ENCODE results near the gene CDK7. TPM values are rescaled to one million over a fixed set of nuclear protein-coding genes. Genes with fewer than 3 reads are reported as not detected.

The CDK7 gene
- total and polyA plus RNA-seq, 5 donors from 2014 or later = 23.6 to 34.9 (median 27.2) TPM

- H3K4me1 ChIP-seq (ENCODE audit: control insufficient read depth, insufficient read depth, low read length, poor library complexity, severe bottlenecking) = no peaks in the 10 kb centered on the region
- H3K9me3 Mint-ChIP-seq = no peaks in the 10 kb centered on the region
- peaks cover 30% of the 10 kb centered on the region for H3K36me3 Mint-ChIP-seq
- H3K36me3 ChIP-seq (ENCODE audit: control insufficient read depth, insufficient read depth, low read length) = no peaks in the 10 kb centered on the region
- H3K27ac ChIP-seq (ENCODE audit: insufficient read depth, low read length, poor library complexity, severe bottlenecking) = no peak overlapping the region
- no peak overlapping the region for H3K4me3 Mint-ChIP-seq
- no peaks in the 10 kb centered on the region for H3K27me3 ChIP-seq (ENCODE audit: control insufficient read depth, insufficient read depth, low read length)
- H3K4me1 Mint-ChIP-seq = no peaks in the 10 kb centered on the region
- H3K27me3 Mint-ChIP-seq = no peaks in the 10 kb centered on the region
- no peak overlapping the region for H3K27ac Mint-ChIP-seq
- no peak overlapping the region for H3K4me3 ChIP-seq (ENCODE audit: low read depth, low read length)
- no peaks in the 10 kb centered on the region for H3K9me3 ChIP-seq (ENCODE audit: control insufficient read depth in 2 of 2, low read length in 2 of 2)
- ATAC-seq (ENCODE audit: low read depth in 2 of 2) (no peak), DNase-seq (no peak)
Observed at GRCh38 chr5:69299625-69300024, 64.9 kb downstream of the CDK7 start.

- Histone ChIP-seq H3K36me3 (ENCODE audit: control insufficient read depth, insufficient read depth, low read length) (no peaks in the 10 kb centered on the region), H3K4me3 (ENCODE audit: low read depth, low read length) (no peak overlapping the region), H3K4me1 (ENCODE audit: control insufficient read depth, insufficient read depth, low read length, poor library complexity, severe bottlenecking) (no peaks in the 10 kb centered on the region), H3K27ac (ENCODE audit: insufficient read depth, low read length, poor library complexity, severe bottlenecking) (no peak overlapping the region), H3K27me3 (ENCODE audit: control insufficient read depth, insufficient read depth, low read length) (no peaks in the 10 kb centered on the region), H3K9me3 (ENCODE audit: control insufficient read depth in 2 of 2, low read length in 2 of 2) (no peaks in the 10 kb centered on the region)
- peak overlapping the region in 1 of 3 donors; percentile 15 for H3K27ac Mint-ChIP-seq
- no peaks in the 10 kb centered on the region for H3K27me3 Mint-ChIP-seq
- H3K9me3 Mint-ChIP-seq = no peaks in the 10 kb centered on the region
- ATAC-seq (ENCODE audit: low read depth in 2 of 2) (no peak), DNase-seq (no peak)
- H3K4me3 Mint-ChIP-seq = no peak overlapping the region
- H3K4me1 Mint-ChIP-seq = no peaks in the 10 kb centered on the region
- peaks cover 25% of the 10 kb centered on the region for H3K36me3 Mint-ChIP-seq
Observed at GRCh38 chr5:69300537-69301203, 66.0 kb downstream of the CDK7 start.

- H3K4me1 ChIP-seq (ENCODE audit: control insufficient read depth, insufficient read depth, low read length, poor library complexity, severe bottlenecking) = no peaks in the 10 kb centered on the region
- Mint-ChIP-seq H3K27ac (no peak overlapping the region), H3K36me3 (peaks cover 33% of the 10 kb centered on the region), H3K4me3 (no peak overlapping the region), H3K27me3 (no peaks in the 10 kb centered on the region), H3K4me1 (no peaks in the 10 kb centered on the region), H3K9me3 (peaks cover 0 to 8% (median 6%) of the 10 kb centered on the region in 7 donors)
- H3K27me3 ChIP-seq (ENCODE audit: control insufficient read depth, insufficient read depth, low read length) = no peaks in the 10 kb centered on the region
- DNase-seq (no peak), ATAC-seq (ENCODE audit: low read depth in 2 of 2) (no peak)
- H3K9me3 ChIP-seq (ENCODE audit: control insufficient read depth in 2 of 2, low read length in 2 of 2) = peaks cover 0 to 4% of the 10 kb centered on the region in 2 experiments
- H3K4me3 ChIP-seq (ENCODE audit: low read depth, low read length) = no peak overlapping the region
- peaks cover 10% of the 10 kb centered on the region for H3K36me3 ChIP-seq (ENCODE audit: control insufficient read depth, insufficient read depth, low read length)
- H3K27ac ChIP-seq (ENCODE audit: insufficient read depth, low read length, poor library complexity, severe bottlenecking) = no peak overlapping the region
Observed at GRCh38 chr5:69305512-69305911, 70.8 kb downstream of the CDK7 start.

GRCh38 chr5:69308046-69308553 lies 73.4 kb downstream of the CDK7 start:
- H3K36me3 ChIP-seq (ENCODE audit: control insufficient read depth, insufficient read depth, low read length) = peaks cover 15% of the 10 kb centered on the region
- ATAC-seq (ENCODE audit: low read depth in 2 of 2) (no peak), DNase-seq (no peak)
- H3K27ac Mint-ChIP-seq = no peak overlapping the region
- peaks cover 0 to 2% (median 0%) of the 10 kb centered on the region in 4 donors for H3K4me1 Mint-ChIP-seq
- H3K27me3 Mint-ChIP-seq = no peaks in the 10 kb centered on the region
- peaks cover 0 to 4% of the 10 kb centered on the region in 2 experiments for H3K9me3 ChIP-seq (ENCODE audit: control insufficient read depth in 2 of 2, low read length in 2 of 2)
- no peak overlapping the region for H3K4me3 ChIP-seq (ENCODE audit: low read depth, low read length)
- peaks cover 45% of the 10 kb centered on the region for H3K36me3 Mint-ChIP-seq
- H3K27ac ChIP-seq (ENCODE audit: insufficient read depth, low read length, poor library complexity, severe bottlenecking) = no peak overlapping the region
- no peaks in the 10 kb centered on the region for H3K27me3 ChIP-seq (ENCODE audit: control insufficient read depth, insufficient read depth, low read length)
- peaks cover 0 to 8% (median 6%) of the 10 kb centered on the region in 7 donors for H3K9me3 Mint-ChIP-seq
- no peaks in the 10 kb centered on the region for H3K4me1 ChIP-seq (ENCODE audit: control insufficient read depth, insufficient read depth, low read length, poor library complexity, severe bottlenecking)
- no peak overlapping the region for H3K4me3 Mint-ChIP-seq

- Histone ChIP-seq H3K27ac (ENCODE audit: insufficient read depth, low read length, poor library complexity, severe bottlenecking) (no peak overlapping the region), H3K4me1 (ENCODE audit: control insufficient read depth, insufficient read depth, low read length, poor library complexity, severe bottlenecking) (no peaks in the 10 kb centered on the region), H3K9me3 (ENCODE audit: control insufficient read depth in 2 of 2, low read length in 2 of 2) (peaks cover 0 to 4% of the 10 kb centered on the region in 2 experiments), H3K4me3 (ENCODE audit: low read depth, low read length) (no peak overlapping the region), H3K36me3 (ENCODE audit: control insufficient read depth, insufficient read depth, low read length) (peaks cover 18% of the 10 kb centered on the region), H3K27me3 (ENCODE audit: control insufficient read depth, insufficient read depth, low read length) (no peaks in the 10 kb centered on the region)
- Mint-ChIP-seq H3K4me1 (peaks cover 0 to 2% (median 0%) of the 10 kb centered on the region in 4 donors), H3K9me3 (peaks cover 0 to 8% (median 6%) of the 10 kb centered on the region in 7 donors), H3K4me3 (no peak overlapping the region), H3K27ac (no peak overlapping the region), H3K36me3 (peaks cover 53% of the 10 kb centered on the region), H3K27me3 (no peaks in the 10 kb centered on the region)
- DNase-seq = no peak
- ATAC-seq (ENCODE audit: low read depth in 2 of 2) = no peak
Observed at GRCh38 chr5:69309380-69309779, 74.7 kb downstream of the CDK7 start.

- no peak for DNase-seq
- H3K4me1 Mint-ChIP-seq = peaks cover 0 to 2% (median 0%) of the 10 kb centered on the region in 4 donors
- H3K36me3 ChIP-seq (ENCODE audit: control insufficient read depth, insufficient read depth, low read length) = peaks cover 14% of the 10 kb centered on the region
- no peak for ATAC-seq (ENCODE audit: low read depth in 2 of 2)
- H3K9me3 Mint-ChIP-seq = peaks cover 0 to 8% (median 6%) of the 10 kb centered on the region in 7 donors
- no peak overlapping the region for H3K27ac ChIP-seq (ENCODE audit: insufficient read depth, low read length, poor library complexity, severe bottlenecking)
- H3K4me3 Mint-ChIP-seq = no peak overlapping the region
- H3K27me3 Mint-ChIP-seq = no peaks in the 10 kb centered on the region
- H3K9me3 ChIP-seq (ENCODE audit: control insufficient read depth in 2 of 2, low read length in 2 of 2) = peaks cover 0 to 4% of the 10 kb centered on the region in 2 experiments
- H3K4me1 ChIP-seq (ENCODE audit: control insufficient read depth, insufficient read depth, low read length, poor library complexity, severe bottlenecking) = no peaks in the 10 kb centered on the region
- peaks cover 51% of the 10 kb centered on the region for H3K36me3 Mint-ChIP-seq
- H3K27me3 ChIP-seq (ENCODE audit: control insufficient read depth, insufficient read depth, low read length) = no peaks in the 10 kb centered on the region
- peak overlapping the region in 1 of 3 donors; percentile 20 for H3K27ac Mint-ChIP-seq
- H3K4me3 ChIP-seq (ENCODE audit: low read depth, low read length) = no peak overlapping the region
Observed at GRCh38 chr5:69312459-69313160, 77.9 kb downstream of the CDK7 start.

GRCh38 chr5:69313428-69313827 lies 78.7 kb downstream of the CDK7 start:
- no peak overlapping the region for H3K27ac ChIP-seq (ENCODE audit: insufficient read depth, low read length, poor library complexity, severe bottlenecking)
- H3K27ac Mint-ChIP-seq = no peak overlapping the region
- no peak overlapping the region for H3K4me3 Mint-ChIP-seq
- peaks cover 0 to 8% (median 6%) of the 10 kb centered on the region in 7 donors for H3K9me3 Mint-ChIP-seq
- H3K9me3 ChIP-seq (ENCODE audit: control insufficient read depth in 2 of 2, low read length in 2 of 2) = peaks cover 0 to 4% of the 10 kb centered on the region in 2 experiments
- peaks cover 14% of the 10 kb centered on the region for H3K36me3 ChIP-seq (ENCODE audit: control insufficient read depth, insufficient read depth, low read length)
- ATAC-seq (ENCODE audit: low read depth in 2 of 2) = no peak
- H3K36me3 Mint-ChIP-seq = peaks cover 50% of the 10 kb centered on the region
- H3K27me3 Mint-ChIP-seq = no peaks in the 10 kb centered on the region
- H3K4me1 ChIP-seq (ENCODE audit: control insufficient read depth, insufficient read depth, low read length, poor library complexity, severe bottlenecking) = no peaks in the 10 kb centered on the region
- H3K4me3 ChIP-seq (ENCODE audit: low read depth, low read length) = no peak overlapping the region
- H3K27me3 ChIP-seq (ENCODE audit: control insufficient read depth, insufficient read depth, low read length) = no peaks in the 10 kb centered on the region
- DNase-seq = no peak
- peaks cover 0 to 2% (median 0%) of the 10 kb centered on the region in 4 donors for H3K4me1 Mint-ChIP-seq

All from CD4-positive, CD25-positive, alpha-beta regulatory T cell (primary cell).